Pulmonary artery endothelial cell (primary cell): ENCODE results near the gene TRIM29. TPM values are rescaled to one million over a fixed set of nuclear protein-coding genes. Genes with fewer than 3 reads are reported as not detected.

Source experiments
- DNase-seq: peaks from one replicate; pipeline ENCODE4 v3.0.0-alpha.2; 2011; ENCODE audit warnings: low read depth, low spot score
- total RNA-seq: library from RNA; depleted of rRNA; stranded (reverse); fragments of >200 nt; gene quantifications from 2 replicates; pipeline ENCODE4 v1.2.3, GENCODE V29; 2014

Gene TRIM29
- total RNA-seq, 1 donor from 2014 or later, result not detected

- DNase-seq, result no peak
Measured at GRCh38 chr11:120063686-120064340, 74.1 kb downstream of the TRIM29 start.

- DNase-seq, result no peak
Measured at GRCh38 chr11:120062561-120062930, 75.4 kb downstream of the TRIM29 start.

- no peak for DNase-seq
Measured at GRCh38 chr11:120061761-120062560, 76.0 kb downstream of the TRIM29 start.

Other genes with a start within 250 kb of the TRIM29 start
- 3.3 and 4.2 TPM in 2 replicates for gene OAF, start 72.9 kb upstream of the TRIM29 start, total RNA-seq
- gene POU2F3, start 102.0 kb upstream of the TRIM29 start, total RNA-seq, result not detected in 2 replicates
- gene TLCD5, start 187.2 kb upstream of the TRIM29 start, total RNA-seq, result 6.0 and 6.4 TPM in 2 replicates
- gene ARHGEF12, start 198.3 kb upstream of the TRIM29 start, total RNA-seq, result 95.5 and 135 TPM in 2 replicates